HepG2 (cell line): ENCODE data around the gene CIITA. TPM values are rescaled to one million over a fixed set of nuclear protein-coding genes. Genes with fewer than 3 reads are reported as not detected.

ENCODE experiments used
- ATAC-seq: fragments of 200-7000 bp; cut with Tn5 transposase; 3 replicates; pipeline ENCODE4 v1.9.1; 2020; ENCODE audit warnings: mild to moderate bottlenecking, moderate library complexity
- BruUV-seq: library from RNA; stranded (reverse); fragments of 400-500 nt; replicated peaks from 2 replicates; lab custom pipeline; 2021; lab: Mats Ljungman, UMichigan
- CTCF ChIA-PET: fragments of 300-600 bp; formaldehyde crosslinking; extraction: SDS; loops from one replicate; lab custom pipeline; 2021; ENCODE audit warnings: low total read pairs, inconsistent platforms, low intra/inter-chr PET ratio; lab: Yijun Ruan, JAX
- POLR2A ChIA-PET: fragments of 350-600 bp; sonication (Branson Sonifier 250); formaldehyde crosslinking; loops from one replicate; lab custom pipeline; 2020; ENCODE audit warnings: antibody characterized with exemption, inconsistent platforms; lab: Yijun Ruan, JAX
- DNase-seq: peaks from one replicate; pipeline ENCODE4 v3.0.0-alpha.2; 2015; ENCODE audit warnings: low spot score
- FAIRE-seq: peaks from 3 replicates; lab custom pipeline; 2011; peaks lifted over from hg19 to GRCh38; lab: Jason Lieb, UNC
- H2AFZ ChIP-seq: one replicate; pipeline ENCODE4 v1.6.1; 2011; ENCODE audit warnings: low read length, inconsistent platforms
- H3K27ac ChIP-seq: fragments of 300-600 bp; 3 replicates; pipeline ENCODE4 v1.8.0; 2011; ENCODE audit warnings: mixed run types, mild to moderate bottlenecking, mixed read lengths, low read length, inconsistent platforms; ENCODE audit not compliant: insufficient read depth; ENCODE audit errors: extremely low read length
- H3K27me3 ChIP-seq, 2 experiments: fragments of 200-600 bp in 1 of 2; 2 replicates in 1 of 2; 3 replicates in 1 of 2; pipeline versions ENCODE4 v1.6.0 to v1.8.0; 2011; ENCODE audit warnings: low read length in 2 of 2, mild to moderate bottlenecking in 2 of 2, moderate library complexity in 2 of 2, inconsistent platforms in 1 of 2; ENCODE audit not compliant: insufficient read depth in 2 of 2, control insufficient read depth in 1 of 2
- H3K36me3 ChIP-seq, 2 experiments: fragments of 200-600 bp in 1 of 2; replicated peaks in 1 of 2; 2 replicates in 1 of 2; 3 replicates in 1 of 2; pipeline versions ENCODE4 v1.5.1 to v1.8.0; 2011; ENCODE audit warnings: low read length in 2 of 2, inconsistent platforms in 1 of 2; ENCODE audit not compliant: insufficient read depth in 2 of 2, control insufficient read depth in 1 of 2
- H3K4me1 ChIP-seq: 2 replicates; pipeline ENCODE4 v1.5.1; 2012; ENCODE audit warnings: low read length, inconsistent platforms; ENCODE audit not compliant: insufficient read depth
- H3K4me2 ChIP-seq: 2 replicates; pipeline ENCODE4 v1.6.0; 2011; ENCODE audit warnings: low read depth, low read length, inconsistent platforms
- H3K4me3 ChIP-seq, 3 experiments: fragments of 200-600 bp in 1 of 3; sonication (generic), shearing (Covaris generic) in 1 of 3; replicated peaks in 1 of 3; 2 replicates each; pipeline ENCODE4 v1.5.1; 2011 to 2016; ENCODE audit warnings: low read length in 3 of 3, inconsistent platforms in 2 of 3, low read depth in 2 of 3, mild to moderate bottlenecking in 2 of 3, control low read depth in 1 of 3, mixed read lengths in 1 of 3; ENCODE audit not compliant: insufficient read depth in 1 of 3
- H3K79me2 ChIP-seq: one replicate; pipeline ENCODE4 v1.6.1; 2011; ENCODE audit warnings: low read length, inconsistent platforms; ENCODE audit not compliant: insufficient read depth
- H3K9ac ChIP-seq: 2 replicates; pipeline ENCODE4 v1.6.0; 2011; ENCODE audit warnings: mild to moderate bottlenecking, low read depth, low read length, inconsistent platforms; ENCODE audit not compliant: insufficient read depth
- H3K9me3 ChIP-seq: 2 replicates; pipeline ENCODE4 v1.5.1; 2012; ENCODE audit warnings: mild to moderate bottlenecking, low read length
- H4K20me1 ChIP-seq: 2 replicates; pipeline ENCODE4 v1.6.0; 2011; ENCODE audit warnings: inconsistent platforms, mild to moderate bottlenecking, low read length, moderate library complexity; ENCODE audit not compliant: insufficient read depth
- BRF2 ChIP-seq: sonication (generic); formaldehyde crosslinking; IDR thresholded peaks from 2 replicates; pipeline ENCODE4 v1.8.1; 2022; ENCODE audit warnings: mild to moderate bottlenecking, missing genetic modification reagents
- CHCHD3 ChIP-seq: sonication (generic); formaldehyde crosslinking; IDR thresholded peaks from 2 replicates; pipeline ENCODE4 v1.8.0; 2022; ENCODE audit warnings: mild to moderate bottlenecking, missing genetic modification reagents, moderate library complexity
- DDIT3 ChIP-seq: sonication (generic); formaldehyde crosslinking; IDR thresholded peaks from 2 replicates; pipeline ENCODE4 v1.4.0; 2020; ENCODE audit warnings: mild to moderate bottlenecking, missing genetic modification reagents
- HHEX ChIP-seq: IDR thresholded peaks from 2 replicates; pipeline ENCODE4 v1.6.1; 2016; ENCODE audit warnings: control low read depth
- HOXA3 ChIP-seq: sonication (generic); formaldehyde crosslinking; IDR thresholded peaks from 2 replicates; pipeline ENCODE4 v1.5.0; 2020; ENCODE audit warnings: missing genetic modification reagents
- KDM1A ChIP-seq: IDR thresholded peaks from 2 replicates; pipeline ENCODE4 v1.6.1; 2016; ENCODE audit warnings: missing compliant biosample characterization
- SOX6 ChIP-seq, 2 experiments: fragments of 450-650 bp in 1 of 2; sonication (generic) in 1 of 2; formaldehyde crosslinking in 1 of 2; IDR thresholded peaks; 2 replicates each; pipeline versions ENCODE4 v1.4.0 to v1.6.1; 2017 to 2020; ENCODE audit warnings: antibody characterized with exemption in 1 of 2, mild to moderate bottlenecking in 1 of 2, missing genetic modification reagents in 1 of 2
- ZKSCAN1 ChIP-seq: fragments of 150-350 bp; IDR thresholded peaks from 2 replicates; pipeline ENCODE4 v1.6.1; 2014; ENCODE audit warnings: low read length
- ZNF138 ChIP-seq: sonication (generic); formaldehyde crosslinking; IDR thresholded peaks from 2 replicates; pipeline ENCODE4 v1.5.0; 2020; ENCODE audit warnings: mild to moderate bottlenecking, low read depth, missing genetic modification reagents
- ZNF143 ChIP-seq: sonication (generic); formaldehyde crosslinking; IDR thresholded peaks from 2 replicates; pipeline ENCODE4 v1.4.0; 2020; ENCODE audit warnings: missing genetic modification reagents
- ZNF317 ChIP-seq: sonication (generic); formaldehyde crosslinking; IDR thresholded peaks from 2 replicates; pipeline ENCODE4 v1.5.0; 2020; ENCODE audit warnings: mild to moderate bottlenecking, missing genetic modification reagents
- ZNF350 ChIP-seq: sonication (generic); formaldehyde crosslinking; IDR thresholded peaks from 2 replicates; pipeline ENCODE4 v1.4.0; 2020; ENCODE audit warnings: mild to moderate bottlenecking, low read depth, missing genetic modification reagents, borderline replicate concordance
- ZNF354B ChIP-seq: sonication (generic); formaldehyde crosslinking; IDR thresholded peaks from 2 replicates; pipeline ENCODE4 v1.8.0; 2022; ENCODE audit warnings: mild to moderate bottlenecking, missing genetic modification reagents
- ZNF44 ChIP-seq: sonication (generic); formaldehyde crosslinking; IDR thresholded peaks from 2 replicates; pipeline ENCODE4 v1.5.1; 2020; ENCODE audit warnings: mild to moderate bottlenecking, missing genetic modification reagents
- ZNF512 ChIP-seq: sonication (generic); formaldehyde crosslinking; IDR thresholded peaks from 2 replicates; pipeline ENCODE4 v1.4.0; 2020; ENCODE audit warnings: mild to moderate bottlenecking, missing genetic modification reagents
- ZNF652 ChIP-seq: IDR thresholded peaks from 2 replicates; pipeline ENCODE4 v1.6.1; 2016; ENCODE audit warnings: low read depth, borderline replicate concordance
- ZNF687 ChIP-seq: sonication (generic); formaldehyde crosslinking; IDR thresholded peaks from 2 replicates; pipeline ENCODE4 v1.5.1; 2020; ENCODE audit warnings: mild to moderate bottlenecking, missing genetic modification reagents, moderate library complexity
- WGBS: methylation state at CpG from one replicate; pipeline ENCODE4 v1.1.6; 2017; ENCODE audit warnings: low lambda C conversion rate; 5-methylcytosine and 5-hydroxymethylcytosine counted together
- in situ Hi-C: cut with HindIII; loops from 2 replicates; pipeline ENCODE4 v1.10.0; 2017; ENCODE audit warnings: low pct_unique_long_range_greater_than_20kb; ENCODE audit not compliant: extremely low pct_ligation_motif_present
- intact Hi-C: fragments of 100-400 bp; cut with micrococcal nuclease; formaldehyde crosslinking; loops from one replicate; pipeline ENCODE4 v1.10.0; 2022; ENCODE audit not compliant: unreplicated experiment
- polyA plus RNA-seq, 8 experiments: library from polyadenylated mRNA; depleted of rRNA in 3 of 8; stranded (reverse) in 7 of 8; unstranded in 1 of 8; fragments of >200 nt; fragmentation: Illumina TruSeq in 4 of 8; extraction: Trizol in 4 of 8; gene quantifications; 2 replicates each; pipeline versions ENCODE4 v1.2.1 to v1.2.3, GENCODE V29; 2011 to 2016; ENCODE audit warnings: low read depth in 4 of 8, missing spikeins in 1 of 8, mixed read lengths in 1 of 8; ENCODE audit not compliant: insufficient read depth in 1 of 8
- total RNA-seq, 5 experiments: library from RNA; depleted of rRNA; stranded (reverse); fragments of >200 nt; fragmentation: Illumina TruSeq; extraction: Trizol; gene quantifications; 2 replicates each; pipeline ENCODE4 v1.2.3, GENCODE V29; 2016; ENCODE audit warnings: low read depth in 1 of 5

CIITA gene
- total and polyA plus RNA-seq, 2 of the 13 experiments (the other 11 are each of a cell fraction or from before 2014, with no cell fraction given): 0.08 to 0.09 TPM

- H3K9me3 ChIP-seq: no peaks in the 10 kb centered on the region
- ChIA-PET POLR2A (no interaction called here), CTCF (no interaction called here)
- peak overlapping the region; percentile 27 to 58 (median 47) for H3K4me3 ChIP-seq
- no peak for FAIRE-seq
- WGBS: 14% methylated on average over 13 of the region's 13 CpGs
- no peaks in the 10 kb centered on the region for H3K79me2 ChIP-seq
- H3K36me3 ChIP-seq: no peaks in the 10 kb centered on the region
- peak; percentile 24 for ATAC-seq
- no TSS peak for BruUV-seq
- intact Hi-C loops: no loop called here
- peaks cover 3 to 12% of the 10 kb centered on the region in 2 experiments; a peak in 4 of 5 replicates for H3K27me3 ChIP-seq
- no peaks in the 10 kb centered on the region for H4K20me1 ChIP-seq
- no peak overlapping the region for H3K9ac ChIP-seq
- H3K4me2 ChIP-seq: peak overlapping the region; percentile 77
- no peak overlapping the region for H2AFZ ChIP-seq
- no peak overlapping the region for H3K27ac ChIP-seq
- no peak for DNase-seq
- in situ Hi-C loops: no loop called here
- peaks cover 39% of the 10 kb centered on the region for H3K4me1 ChIP-seq
- no peak for TF ChIP-seq ZNF143
- TF ChIP-seq BRF2 (CRISPR knock-in tag): no peak
- TF ChIP-seq ZNF354B (CRISPR knock-in tag): 0 out of 2 replicates have a peak, but pooled peaks have one; percentile 21
- TF ChIP-seq HOXA3 (CRISPR knock-in tag): no peak
- 0 out of 2 replicates have a peak, but pooled peaks have one; percentile 7 for TF ChIP-seq HHEX
- no peak for TF ChIP-seq ZNF652
- TF ChIP-seq ZNF138 (CRISPR knock-in tag): no peak
- TF ChIP-seq ZKSCAN1: no peak
- TF ChIP-seq ZNF350: 0 out of 2 replicates have a peak, but pooled peaks have one; percentile 19
- TF ChIP-seq ZNF317 (CRISPR knock-in tag): 0 out of 2 replicates have a peak, but pooled peaks have one; percentile 20
- peak; percentile 60; the same call in 1 of the 2 replicates for TF ChIP-seq KDM1A (CRISPR knock-in tag)
- no peak for TF ChIP-seq DDIT3
- TF ChIP-seq SOX6 (IDR thresholded peaks at IDR 0.05): no peak
- TF ChIP-seq SOX6 (CRISPR knock-in tag; IDR thresholded peaks at IDR 0.05): 0 out of 2 replicates have a peak, but pooled peaks have one; percentile 15
- no peak for TF ChIP-seq ZNF44
- no peak for TF ChIP-seq CHCHD3 (CRISPR knock-in tag)
- TF ChIP-seq ZNF687 (CRISPR knock-in tag): peak; percentile 48
- TF ChIP-seq ZNF512: no peak
Observed at GRCh38 chr16:10868596-10869469, 8.2 kb upstream of the CIITA start.
